ENCODE measurements around the gene SLC4A4. TPM values are rescaled to one million over a fixed set of nuclear protein-coding genes. Genes with fewer than 3 reads are reported as not detected.
"Not testable (repeated sequence)": the region's sequence is repeated elsewhere in the genome, so short reads cannot be mapped to it uniquely, and the experiment has no call there.

Gene SLC4A4
- total RNA-seq, 1 donor from 2014 or later = 37.7 TPM

DNA sequence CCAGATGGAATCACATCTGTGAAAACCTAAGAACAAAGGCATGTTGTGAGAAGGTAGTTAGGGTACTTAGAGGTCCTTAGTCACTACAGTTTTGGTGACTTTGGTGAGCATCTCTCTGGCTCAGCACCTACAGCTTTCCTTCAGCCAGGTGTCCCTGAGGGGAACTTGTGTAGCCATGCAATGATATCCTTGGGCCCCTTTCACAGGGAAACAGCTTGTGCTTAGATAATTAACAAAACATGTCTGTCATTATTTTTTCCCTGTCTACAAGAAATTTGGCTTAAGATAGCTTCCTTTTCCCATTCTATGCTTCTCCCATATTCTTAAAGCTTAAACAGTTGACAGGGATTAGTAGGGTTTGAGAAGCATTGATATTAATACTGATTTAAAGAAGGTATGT lies 63.8 kb downstream of the SLC4A4 start:
- Mint-ChIP-seq H3K27me3 (ENCODE audit: unreplicated experiment) (peaks cover 22% of the 10 kb centered on the region), H3K9me3 (ENCODE audit: unreplicated experiment) (no peaks in the 10 kb centered on the region), H3K4me1 (ENCODE audit: unreplicated experiment) (no peaks in the 10 kb centered on the region), H3K27ac (ENCODE audit: unreplicated experiment) (no peak overlapping the region), H3K4me3 (ENCODE audit: unreplicated experiment) (no peak overlapping the region), H3K36me3 (ENCODE audit: unreplicated experiment) (peaks cover 23% of the 10 kb centered on the region)
- TF ChIP-seq, protein P1, sequence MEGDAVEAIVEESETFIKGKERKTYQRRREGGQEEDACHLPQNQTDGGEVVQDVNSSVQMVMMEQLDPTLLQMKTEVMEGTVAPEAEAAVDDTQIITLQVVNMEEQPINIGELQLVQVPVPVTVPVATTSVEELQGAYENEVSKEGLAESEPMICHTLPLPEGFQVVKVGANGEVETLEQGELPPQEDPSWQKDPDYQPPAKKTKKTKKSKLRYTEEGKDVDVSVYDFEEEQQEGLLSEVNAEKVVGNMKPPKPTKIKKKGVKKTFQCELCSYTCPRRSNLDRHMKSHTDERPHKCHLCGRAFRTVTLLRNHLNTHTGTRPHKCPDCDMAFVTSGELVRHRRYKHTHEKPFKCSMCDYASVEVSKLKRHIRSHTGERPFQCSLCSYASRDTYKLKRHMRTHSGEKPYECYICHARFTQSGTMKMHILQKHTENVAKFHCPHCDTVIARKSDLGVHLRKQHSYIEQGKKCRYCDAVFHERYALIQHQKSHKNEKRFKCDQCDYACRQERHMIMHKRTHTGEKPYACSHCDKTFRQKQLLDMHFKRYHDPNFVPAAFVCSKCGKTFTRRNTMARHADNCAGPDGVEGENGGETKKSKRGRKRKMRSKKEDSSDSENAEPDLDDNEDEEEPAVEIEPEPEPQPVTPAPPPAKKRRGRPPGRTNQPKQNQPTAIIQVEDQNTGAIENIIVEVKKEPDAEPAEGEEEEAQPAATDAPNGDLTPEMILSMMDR (IDR thresholded peaks at IDR 0.05) = no peak
- DNase-seq (ENCODE audit: extremely low spot score, unreplicated experiment) = no peak

DNA sequence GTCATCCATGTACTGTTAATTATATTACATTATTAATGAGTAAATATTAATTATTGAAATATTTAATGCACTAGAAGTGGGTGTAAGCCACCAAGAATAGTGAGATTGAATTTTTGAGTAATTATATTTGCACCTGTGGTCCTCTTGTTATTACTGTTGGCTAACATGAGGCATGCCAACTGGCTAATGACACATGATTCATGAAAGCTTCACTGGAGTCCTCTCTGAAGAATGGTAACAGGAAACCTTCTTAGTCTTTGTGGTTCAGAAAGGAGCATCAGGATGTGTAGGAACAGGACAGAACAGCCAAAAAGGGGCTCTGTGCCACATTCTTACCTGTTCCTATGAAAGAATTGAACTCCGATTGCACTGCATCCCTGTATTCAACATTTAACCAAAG lies 65.2 kb downstream of the SLC4A4 start:
- peaks cover 23% of the 10 kb centered on the region for H3K27me3 Mint-ChIP-seq (ENCODE audit: unreplicated experiment)
- H3K27ac Mint-ChIP-seq (ENCODE audit: unreplicated experiment) = no peak overlapping the region
- DNase-seq (ENCODE audit: extremely low spot score, unreplicated experiment) = no peak
- TF ChIP-seq, protein P1 (IDR thresholded peaks at IDR 0.05) = no peak
- no peak overlapping the region for H3K4me3 Mint-ChIP-seq (ENCODE audit: unreplicated experiment)
- peaks cover 24% of the 10 kb centered on the region for H3K36me3 Mint-ChIP-seq (ENCODE audit: unreplicated experiment)
- peaks cover 6% of the 10 kb centered on the region for H3K9me3 Mint-ChIP-seq (ENCODE audit: unreplicated experiment)
- no peaks in the 10 kb centered on the region for H3K4me1 Mint-ChIP-seq (ENCODE audit: unreplicated experiment)

DNA sequence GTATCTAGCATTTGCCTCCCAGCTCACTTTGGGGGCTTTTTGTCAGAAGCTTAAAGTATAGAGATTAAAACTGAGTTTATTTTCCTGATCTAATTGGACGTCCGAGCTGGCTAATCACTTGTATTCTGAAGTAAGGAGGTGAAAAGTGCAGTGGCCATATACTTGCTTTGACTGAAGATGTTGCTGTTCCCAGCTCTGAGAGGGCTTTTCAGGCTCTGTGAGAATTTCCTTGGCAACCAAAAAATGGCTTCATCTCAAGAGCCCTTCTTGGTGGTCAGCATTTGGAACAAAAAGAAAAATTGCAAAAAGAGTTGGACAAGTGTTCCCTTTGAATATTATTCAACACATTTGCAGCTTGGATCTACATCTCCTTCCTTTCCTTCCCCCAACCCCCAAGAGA lies 67.0 kb downstream of the SLC4A4 start:
- Mint-ChIP-seq H3K4me3 (ENCODE audit: unreplicated experiment) (no peak overlapping the region), H3K27ac (ENCODE audit: unreplicated experiment) (no peak overlapping the region), H3K4me1 (ENCODE audit: unreplicated experiment) (no peaks in the 10 kb centered on the region), H3K27me3 (ENCODE audit: unreplicated experiment) (peaks cover 17% of the 10 kb centered on the region), H3K9me3 (ENCODE audit: unreplicated experiment) (peaks cover 8% of the 10 kb centered on the region), H3K36me3 (ENCODE audit: unreplicated experiment) (peaks cover 20% of the 10 kb centered on the region)
- TF ChIP-seq, protein P1 (IDR thresholded peaks at IDR 0.05) = no peak
- no peak for DNase-seq (ENCODE audit: extremely low spot score, unreplicated experiment)

DNA sequence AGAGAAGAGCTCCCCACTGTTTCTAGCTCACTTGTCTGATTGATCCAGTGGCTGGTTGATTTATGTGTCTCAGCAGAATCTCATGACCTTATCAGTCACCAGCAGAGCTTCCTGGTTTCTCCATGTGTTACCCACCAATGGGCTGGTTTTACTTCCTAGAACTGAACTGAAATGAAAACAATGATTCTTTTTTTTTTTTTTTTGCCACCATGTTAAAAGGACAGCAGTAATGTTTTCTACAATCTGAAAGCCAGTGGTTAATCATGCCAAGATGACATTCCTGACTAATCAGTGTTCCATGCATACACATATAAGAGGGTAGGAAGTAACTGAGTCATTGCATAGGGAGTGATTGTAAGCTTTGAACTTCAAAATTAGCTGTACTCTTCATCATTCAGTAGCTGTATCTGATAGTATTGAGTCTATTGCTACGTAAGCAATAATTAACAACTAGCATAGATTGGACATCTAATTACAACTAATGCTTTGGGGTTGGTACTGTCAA lies 67.7 kb downstream of the SLC4A4 start:
- peaks cover 6% of the 10 kb centered on the region for H3K4me1 Mint-ChIP-seq (ENCODE audit: unreplicated experiment)
- peaks cover 17% of the 10 kb centered on the region for H3K36me3 Mint-ChIP-seq (ENCODE audit: unreplicated experiment)
- H3K27me3 Mint-ChIP-seq (ENCODE audit: unreplicated experiment) = peaks cover 9% of the 10 kb centered on the region
- peaks cover 8% of the 10 kb centered on the region for H3K9me3 Mint-ChIP-seq (ENCODE audit: unreplicated experiment)
- DNase-seq (ENCODE audit: extremely low spot score, unreplicated experiment) = no peak
- no peak overlapping the region for H3K4me3 Mint-ChIP-seq (ENCODE audit: unreplicated experiment)
- TF ChIP-seq, protein P1 (IDR thresholded peaks at IDR 0.05) = no peak
- no peak overlapping the region for H3K27ac Mint-ChIP-seq (ENCODE audit: unreplicated experiment)

GRCh38 chr4:71408961-71409360 lies 70.1 kb downstream of the SLC4A4 start:
- H3K9me3 Mint-ChIP-seq (ENCODE audit: unreplicated experiment); H3K27me3 Mint-ChIP-seq (ENCODE audit: unreplicated experiment); DNase-seq (ENCODE audit: extremely low spot score, unreplicated experiment); H3K27ac Mint-ChIP-seq (ENCODE audit: unreplicated experiment); H3K4me3 Mint-ChIP-seq (ENCODE audit: unreplicated experiment): not testable (repeated sequence)
- H3K4me1 Mint-ChIP-seq (ENCODE audit: unreplicated experiment) = peaks cover 29% of the 10 kb centered on the region
- peaks cover 17% of the 10 kb centered on the region for H3K36me3 Mint-ChIP-seq (ENCODE audit: unreplicated experiment)

GRCh38 chr4:71411981-71412380 lies 73.2 kb downstream of the SLC4A4 start:
- Mint-ChIP-seq H3K27me3 (ENCODE audit: unreplicated experiment) (peaks cover 6% of the 10 kb centered on the region), H3K4me1 (ENCODE audit: unreplicated experiment) (peaks cover 36% of the 10 kb centered on the region), H3K4me3 (ENCODE audit: unreplicated experiment) (no peak overlapping the region), H3K9me3 (ENCODE audit: unreplicated experiment) (peaks cover 8% of the 10 kb centered on the region), H3K36me3 (ENCODE audit: unreplicated experiment) (peaks cover 18% of the 10 kb centered on the region), H3K27ac (ENCODE audit: unreplicated experiment) (peak overlapping the region; percentile 59)
- TF ChIP-seq, protein P1 (IDR thresholded peaks at IDR 0.05) = no peak
- no peak for DNase-seq (ENCODE audit: extremely low spot score, unreplicated experiment)
